ENCODE measurements around the gene MATN1.

DNA sequence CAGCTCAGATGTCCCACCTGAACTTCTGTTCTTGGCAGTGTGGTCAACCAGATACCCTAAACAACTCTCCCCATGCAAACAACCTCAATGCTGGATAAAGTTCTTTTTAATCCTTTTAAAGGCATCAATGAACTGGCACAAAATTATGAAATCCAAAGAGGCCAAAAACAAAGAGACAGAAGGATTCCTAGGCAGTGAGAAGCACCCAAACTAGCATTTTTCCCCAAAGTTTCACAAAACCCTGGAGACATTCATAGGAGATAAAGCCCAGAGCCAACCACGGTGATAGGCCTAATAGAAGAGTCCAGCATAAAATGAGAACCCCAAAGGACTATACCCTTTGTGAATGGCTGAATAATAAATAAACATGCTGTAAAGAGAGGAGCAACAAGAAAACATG, 50.7 kb downstream of the MATN1 start:
- no peak for TF ChIP-seq CTCF (IDR thresholded peaks at IDR 0.05; ENCODE audit: insufficient read depth, low read length)
- TF ChIP-seq POLR2AphosphoS5 (IDR thresholded peaks at IDR 0.05; ENCODE audit: low read depth), result no peak
- TF ChIP-seq, protein P1, sequence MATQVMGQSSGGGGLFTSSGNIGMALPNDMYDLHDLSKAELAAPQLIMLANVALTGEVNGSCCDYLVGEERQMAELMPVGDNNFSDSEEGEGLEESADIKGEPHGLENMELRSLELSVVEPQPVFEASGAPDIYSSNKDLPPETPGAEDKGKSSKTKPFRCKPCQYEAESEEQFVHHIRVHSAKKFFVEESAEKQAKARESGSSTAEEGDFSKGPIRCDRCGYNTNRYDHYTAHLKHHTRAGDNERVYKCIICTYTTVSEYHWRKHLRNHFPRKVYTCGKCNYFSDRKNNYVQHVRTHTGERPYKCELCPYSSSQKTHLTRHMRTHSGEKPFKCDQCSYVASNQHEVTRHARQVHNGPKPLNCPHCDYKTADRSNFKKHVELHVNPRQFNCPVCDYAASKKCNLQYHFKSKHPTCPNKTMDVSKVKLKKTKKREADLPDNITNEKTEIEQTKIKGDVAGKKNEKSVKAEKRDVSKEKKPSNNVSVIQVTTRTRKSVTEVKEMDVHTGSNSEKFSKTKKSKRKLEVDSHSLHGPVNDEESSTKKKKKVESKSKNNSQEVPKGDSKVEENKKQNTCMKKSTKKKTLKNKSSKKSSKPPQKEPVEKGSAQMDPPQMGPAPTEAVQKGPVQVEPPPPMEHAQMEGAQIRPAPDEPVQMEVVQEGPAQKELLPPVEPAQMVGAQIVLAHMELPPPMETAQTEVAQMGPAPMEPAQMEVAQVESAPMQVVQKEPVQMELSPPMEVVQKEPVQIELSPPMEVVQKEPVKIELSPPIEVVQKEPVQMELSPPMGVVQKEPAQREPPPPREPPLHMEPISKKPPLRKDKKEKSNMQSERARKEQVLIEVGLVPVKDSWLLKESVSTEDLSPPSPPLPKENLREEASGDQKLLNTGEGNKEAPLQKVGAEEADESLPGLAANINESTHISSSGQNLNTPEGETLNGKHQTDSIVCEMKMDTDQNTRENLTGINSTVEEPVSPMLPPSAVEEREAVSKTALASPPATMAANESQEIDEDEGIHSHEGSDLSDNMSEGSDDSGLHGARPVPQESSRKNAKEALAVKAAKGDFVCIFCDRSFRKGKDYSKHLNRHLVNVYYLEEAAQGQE (IDR thresholded peaks at IDR 0.05; ENCODE audit: insufficient replicate concordance, low read depth), result no peak
- no peak for TF ChIP-seq GABPA (IDR thresholded peaks at IDR 0.05; ENCODE audit: low read depth)
- no peak for TF ChIP-seq SPI1 (IDR thresholded peaks at IDR 0.05; ENCODE audit: borderline replicate concordance, low read depth)
